ENCODE results near the gene BHLHA15.
"Not testable (repeated sequence)": the region's sequence is repeated elsewhere in the genome, so short reads cannot be mapped to it uniquely, and the experiment has no call there.

BHLHA15 gene

DNA sequence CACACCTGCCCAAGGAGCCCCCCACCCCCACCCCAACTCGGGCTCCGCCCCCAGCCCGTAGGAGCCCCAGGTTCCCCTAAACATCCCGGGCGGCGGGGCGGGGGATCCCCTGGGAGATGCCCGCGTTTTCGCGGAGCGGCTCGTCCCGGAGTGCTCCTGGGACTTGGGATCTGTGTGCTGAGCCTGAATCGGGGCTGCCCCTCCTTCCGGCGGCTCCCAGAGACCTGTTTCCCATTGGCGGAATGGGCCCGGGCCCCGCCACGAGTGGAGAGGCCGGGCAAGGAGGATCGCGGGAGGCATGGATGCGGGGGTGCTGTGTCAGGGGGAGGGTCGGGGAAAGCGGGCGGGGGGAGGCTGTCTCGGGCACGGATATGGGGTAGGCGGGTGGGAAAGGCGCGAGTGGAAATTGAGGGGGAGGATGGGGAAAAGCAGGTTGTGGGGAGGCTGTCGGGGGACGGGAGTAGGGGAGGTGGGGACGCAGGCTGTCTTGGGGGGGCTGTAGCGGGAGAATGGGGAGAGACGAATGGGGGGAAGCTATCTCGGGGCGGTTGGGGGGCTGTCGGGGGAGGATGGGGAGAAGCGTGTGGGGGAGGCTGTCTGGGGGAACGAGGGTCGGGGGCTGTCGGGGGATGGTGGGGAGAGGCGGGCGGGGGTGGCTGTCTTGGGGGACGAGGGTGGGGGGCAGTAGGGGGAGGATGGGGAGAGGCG is 572 bp upstream of the BHLHA15 start:
- no peak for DNase-seq (ENCODE audit: low spot score)

DNA sequence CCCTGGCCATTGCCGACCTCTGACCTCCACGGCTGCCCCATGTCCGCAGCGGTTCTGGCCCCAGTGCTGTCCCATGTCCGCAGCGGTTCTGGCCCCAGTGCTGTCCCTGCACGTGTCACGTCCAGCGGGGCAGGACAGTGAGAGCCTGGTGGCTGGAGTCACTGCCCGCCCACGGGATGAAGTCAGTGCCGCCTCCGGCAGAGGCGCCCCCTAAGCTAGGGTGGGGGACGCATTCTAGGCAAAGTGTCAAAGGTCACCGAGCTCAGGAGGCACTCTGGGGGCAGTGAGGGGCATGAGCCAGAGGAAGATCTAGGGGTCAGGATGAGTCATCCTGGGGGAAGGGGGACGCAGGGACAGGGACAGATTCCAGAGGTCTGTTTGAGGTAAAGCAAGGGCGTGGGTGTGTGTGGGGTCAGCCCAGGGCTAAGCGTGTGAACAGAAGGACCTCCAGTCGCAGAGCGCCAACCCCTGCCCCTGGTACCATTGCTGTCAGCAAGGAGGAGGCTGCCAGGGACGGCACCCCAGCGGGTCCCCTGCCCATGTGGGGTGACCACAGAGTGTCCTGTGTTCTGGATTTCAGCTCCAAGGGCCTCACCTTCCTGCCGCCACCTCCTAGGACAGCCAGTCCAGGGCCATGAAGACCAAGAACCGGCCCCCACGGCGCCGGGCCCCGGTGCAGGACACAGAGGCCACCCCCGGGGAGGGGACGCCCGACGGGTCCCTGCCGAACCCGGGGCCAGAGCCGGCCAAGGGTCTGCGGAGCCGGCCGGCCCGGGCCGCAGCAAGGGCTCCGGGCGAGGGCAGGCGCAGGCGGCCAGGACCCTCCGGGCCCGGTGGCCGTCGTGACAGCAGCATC is 665 bp downstream of the BHLHA15 start:
- no peak for DNase-seq (ENCODE audit: low spot score)

DNA sequence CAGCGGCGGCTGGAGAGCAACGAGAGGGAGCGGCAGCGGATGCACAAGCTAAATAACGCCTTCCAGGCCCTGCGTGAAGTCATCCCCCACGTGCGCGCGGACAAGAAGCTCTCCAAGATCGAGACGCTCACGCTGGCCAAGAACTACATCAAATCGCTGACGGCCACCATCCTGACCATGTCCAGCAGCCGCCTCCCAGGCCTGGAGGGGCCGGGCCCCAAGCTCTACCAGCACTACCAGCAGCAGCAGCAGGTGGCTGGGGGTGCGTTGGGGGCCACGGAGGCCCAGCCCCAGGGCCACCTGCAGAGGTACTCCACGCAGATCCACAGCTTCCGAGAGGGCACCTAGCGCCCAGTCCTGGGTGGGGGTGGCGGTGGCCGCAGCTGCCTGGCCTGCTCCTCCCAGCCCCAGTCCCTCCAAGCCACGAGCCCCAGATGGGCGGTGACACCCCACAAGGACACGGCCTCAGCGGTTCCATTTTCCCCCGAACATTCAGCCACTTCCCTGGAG is 1.3 kb downstream of the BHLHA15 start:
- no peak for DNase-seq (ENCODE audit: low spot score)

DNA sequence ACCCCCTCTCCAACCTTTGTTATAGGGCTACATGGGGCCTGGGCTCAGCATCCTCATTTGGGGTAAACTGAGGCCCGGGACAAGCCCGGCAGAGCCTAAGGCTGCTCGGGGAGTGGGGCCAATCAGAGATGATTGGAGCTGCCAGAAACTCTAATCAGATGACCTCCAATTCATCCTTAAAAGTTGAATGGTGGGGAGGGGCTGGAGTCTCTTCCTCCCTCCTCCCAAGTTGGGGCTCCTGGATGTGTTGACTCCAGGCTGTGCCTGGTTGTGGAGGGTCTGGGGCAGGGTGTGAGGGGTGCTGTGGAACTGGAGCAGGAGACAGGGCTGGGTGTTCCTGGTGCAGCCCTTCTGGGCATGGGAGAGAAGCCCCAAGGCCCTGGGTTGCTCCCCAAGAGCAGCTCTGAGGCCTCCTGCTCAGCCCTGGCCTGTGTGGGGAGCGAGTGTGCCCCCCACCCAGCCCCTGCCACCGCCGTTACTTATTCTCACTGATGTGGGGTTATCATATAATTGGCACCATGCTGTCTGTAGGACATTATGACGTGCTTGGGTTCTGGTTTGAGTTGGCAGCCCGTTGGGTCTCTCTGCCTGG is 2.2 kb downstream of the BHLHA15 start:
- DNase-seq (ENCODE audit: low spot score): no peak

DNA sequence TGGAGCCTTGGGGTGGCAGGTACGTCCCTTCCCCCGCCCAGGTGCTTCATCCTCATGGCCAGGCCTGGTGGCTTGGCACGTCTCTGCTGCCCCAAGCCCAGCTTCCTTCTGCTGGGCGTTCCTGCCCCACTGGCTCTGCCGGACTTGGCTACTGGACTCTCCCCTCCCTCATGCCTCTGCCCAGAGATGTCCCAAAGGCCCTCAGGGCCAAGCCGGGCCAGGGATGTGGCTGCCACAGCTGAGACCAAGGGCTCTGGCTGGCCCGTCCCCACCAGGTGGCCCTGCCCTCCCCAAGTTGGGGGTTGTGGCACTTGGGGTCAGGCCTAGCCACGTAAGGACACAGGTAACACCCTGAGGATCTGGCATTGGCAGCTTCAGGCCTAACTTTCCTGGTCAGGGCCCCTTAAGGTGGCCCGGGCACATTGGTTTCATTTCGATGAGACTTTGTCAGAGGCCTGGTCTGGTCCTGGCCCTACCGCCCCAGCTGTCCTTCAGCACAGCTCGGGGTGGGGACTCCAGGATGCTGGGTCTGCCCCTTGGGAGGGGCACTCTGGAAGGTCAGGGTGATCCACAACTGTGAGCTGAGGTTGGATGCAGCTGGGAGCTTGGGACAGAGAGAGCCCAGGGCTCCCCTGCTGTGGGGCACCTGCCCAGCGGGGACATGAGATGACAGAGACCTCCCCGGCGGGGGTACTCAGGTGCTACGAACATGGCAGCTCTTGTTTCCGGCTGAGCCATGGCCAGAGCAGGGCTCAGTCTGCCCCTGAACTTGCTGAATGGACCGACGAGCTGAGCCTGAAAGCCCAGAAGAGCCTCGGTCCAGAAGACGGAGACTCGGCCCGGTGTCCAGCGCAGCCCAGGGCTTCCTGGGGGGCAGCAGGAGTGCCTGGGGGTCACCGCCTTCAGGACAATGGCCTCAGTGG is 2.9 kb downstream of the BHLHA15 start:
- DNase-seq (ENCODE audit: low spot score): no peak

DNA sequence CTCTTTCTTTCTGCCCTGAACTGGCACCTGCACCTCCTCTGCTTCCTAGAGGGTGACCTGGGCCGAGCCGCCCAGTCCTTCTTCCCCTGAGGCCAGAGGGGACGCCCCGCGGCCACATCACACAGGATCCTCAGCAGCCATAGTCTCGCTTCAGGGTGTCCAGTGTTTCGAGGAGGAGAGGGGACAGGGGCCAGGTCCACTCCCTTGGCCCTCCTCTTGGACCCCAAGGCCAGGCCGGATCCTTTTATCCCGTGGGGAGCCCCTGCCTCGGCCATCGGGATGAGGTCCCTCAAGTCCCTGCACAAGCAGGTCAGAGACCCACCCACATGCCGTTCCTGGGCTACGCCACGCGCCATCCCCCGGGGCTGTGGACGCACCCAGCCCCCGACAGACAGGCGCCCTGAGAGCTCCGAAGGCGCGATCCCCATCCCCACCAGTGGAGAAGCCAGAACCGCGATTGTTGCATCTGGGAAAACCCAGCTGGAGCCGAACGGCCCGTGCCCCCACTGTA is 3.6 kb downstream of the BHLHA15 start:
- no peak for DNase-seq (ENCODE audit: low spot score)

DNA sequence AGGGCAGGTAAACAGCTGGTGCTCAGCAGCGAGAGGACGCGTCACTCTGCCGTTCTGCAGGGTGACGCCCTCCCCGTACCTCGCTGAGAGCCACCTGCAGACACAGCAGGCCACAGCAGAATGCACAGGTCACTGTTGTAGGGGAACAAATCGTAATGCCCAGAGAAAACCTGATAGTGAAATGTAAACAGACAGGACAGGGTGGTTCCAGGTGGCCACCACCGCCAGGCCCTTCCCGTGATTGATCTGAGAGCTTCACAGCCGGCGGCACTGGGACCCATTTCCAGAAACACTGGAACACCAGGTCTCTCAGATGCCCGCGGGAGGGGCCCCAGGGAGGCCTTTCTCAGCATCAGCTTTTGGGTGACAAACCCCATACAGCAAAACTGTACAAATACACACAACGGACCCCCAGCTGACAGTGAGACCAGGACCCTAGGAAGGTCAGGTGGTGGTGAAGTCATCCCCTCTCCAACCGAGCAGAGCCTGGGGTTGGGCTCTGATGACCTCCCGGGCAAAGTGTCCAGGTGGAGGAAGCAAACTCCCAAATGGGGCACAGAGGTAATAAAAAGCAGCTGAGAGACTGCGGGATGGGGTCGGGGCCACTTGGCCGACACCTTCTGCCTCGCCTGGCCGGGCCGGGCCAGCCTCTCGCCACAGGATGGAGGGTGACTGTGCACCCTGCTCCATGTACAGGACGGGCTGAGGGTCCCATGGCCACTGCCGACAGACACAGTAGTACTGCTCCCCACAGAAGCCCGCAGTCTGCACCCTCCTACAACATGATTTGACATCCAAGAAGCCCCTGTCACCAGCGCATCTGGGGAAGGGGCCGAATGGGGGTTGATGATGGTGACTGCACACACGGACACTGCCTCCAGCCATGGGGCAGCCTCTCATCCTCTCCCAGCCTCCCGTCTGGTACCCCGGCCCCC is 4.6 kb downstream of the BHLHA15 start:
- no peak for DNase-seq (ENCODE audit: low spot score)

DNA sequence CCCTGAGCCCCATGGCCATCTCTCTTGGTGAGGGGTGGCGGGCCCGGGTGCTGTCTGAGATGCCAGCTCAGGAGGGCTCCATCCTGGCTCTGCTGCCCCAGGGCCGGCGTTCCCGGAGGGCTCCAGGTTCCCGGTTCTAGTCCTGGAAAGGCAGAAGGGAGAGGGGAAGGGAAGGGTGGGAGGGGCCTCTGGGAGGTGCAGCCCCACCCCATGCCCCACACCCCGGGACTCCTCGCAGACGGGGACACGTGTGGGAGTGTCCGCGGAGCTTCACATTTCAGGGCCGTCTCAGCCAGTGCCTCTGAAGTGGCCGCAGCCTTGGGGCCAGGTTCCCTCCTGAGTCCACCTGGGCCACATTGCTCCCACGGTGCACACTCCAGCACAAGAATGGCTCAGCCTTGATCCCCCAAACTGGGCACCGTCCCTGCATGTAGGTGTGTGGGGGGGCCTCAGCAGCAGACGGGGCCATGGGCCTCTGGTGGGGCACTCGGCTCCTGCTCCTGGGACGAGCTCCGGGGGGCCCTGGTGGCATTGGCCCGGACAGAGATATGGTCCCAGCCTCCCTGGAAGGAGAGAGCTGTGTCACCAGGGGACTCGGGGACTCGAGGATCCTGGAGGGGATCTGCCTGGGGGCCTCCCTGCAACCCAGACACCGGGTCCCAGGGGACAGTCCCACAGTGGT is 5.8 kb downstream of the BHLHA15 start:
- no peak for DNase-seq (ENCODE audit: low spot score)

DNA sequence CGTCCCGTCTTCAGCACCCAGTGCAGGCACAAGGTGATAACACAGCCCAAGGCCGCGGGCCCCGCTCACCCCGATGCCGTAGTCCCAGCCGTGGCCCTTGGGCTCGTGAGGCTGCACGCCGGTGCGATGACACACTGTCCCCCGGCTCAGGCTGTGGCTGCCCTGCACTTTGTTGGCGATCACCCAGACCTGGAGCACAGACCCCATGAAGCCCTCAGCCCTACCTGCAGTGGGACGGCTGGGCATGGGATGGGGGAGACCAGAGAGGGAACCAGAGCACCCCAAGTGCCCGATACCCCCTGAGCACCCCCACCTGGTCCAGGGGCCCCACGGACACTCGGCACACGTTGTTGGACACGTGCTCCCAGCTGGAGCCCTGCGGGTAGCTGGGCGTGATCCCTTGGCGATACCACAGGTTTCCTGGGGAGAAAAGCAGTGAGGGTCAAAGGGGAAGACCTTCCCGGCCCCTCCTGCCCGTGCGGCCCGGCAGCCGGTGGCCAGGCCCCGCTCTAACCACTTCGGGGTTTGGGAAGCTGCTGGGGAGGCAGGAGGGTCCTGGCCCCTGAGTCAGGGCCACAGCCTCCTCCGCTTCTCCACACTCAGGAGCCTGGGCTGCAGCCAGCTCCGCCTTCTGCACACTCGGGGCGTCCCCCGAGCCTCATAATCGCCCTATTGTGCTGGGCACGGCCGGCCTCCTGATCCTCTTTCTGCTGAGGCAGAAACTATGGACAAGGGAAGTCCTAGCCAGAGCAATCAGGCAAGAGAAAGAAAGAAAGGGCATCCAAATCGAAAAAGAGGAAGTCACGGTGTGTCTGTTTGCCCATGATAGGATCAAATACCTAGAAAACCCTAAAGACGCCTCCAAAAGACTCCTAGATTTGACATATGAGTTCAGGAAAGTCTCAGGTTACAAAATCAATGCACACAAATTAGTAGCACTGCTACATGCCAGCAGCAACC is 6.7 kb downstream of the BHLHA15 start:
- DNase-seq (ENCODE audit: low spot score): no peak

DNA sequence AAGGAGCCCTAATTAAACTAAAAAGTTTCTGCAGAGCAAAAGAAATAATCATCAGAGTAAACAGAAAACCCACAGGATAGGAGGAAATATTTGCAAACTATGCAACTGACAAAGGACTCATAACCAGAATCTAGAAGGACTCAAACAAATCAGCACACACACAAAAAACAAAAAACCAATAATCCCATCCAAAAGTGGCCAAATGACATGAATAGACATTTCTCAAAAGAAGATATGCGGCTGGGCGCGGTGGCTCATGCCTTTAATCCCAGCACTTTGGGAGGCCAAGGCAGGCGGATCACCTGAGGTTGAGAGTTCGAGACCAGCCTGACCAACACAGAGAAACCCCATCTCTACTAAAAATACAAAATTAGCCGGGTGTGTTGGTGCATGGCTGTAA is 8.1 kb downstream of the BHLHA15 start:
- DNase-seq (ENCODE audit: low spot score): not testable (repeated sequence)

DNA sequence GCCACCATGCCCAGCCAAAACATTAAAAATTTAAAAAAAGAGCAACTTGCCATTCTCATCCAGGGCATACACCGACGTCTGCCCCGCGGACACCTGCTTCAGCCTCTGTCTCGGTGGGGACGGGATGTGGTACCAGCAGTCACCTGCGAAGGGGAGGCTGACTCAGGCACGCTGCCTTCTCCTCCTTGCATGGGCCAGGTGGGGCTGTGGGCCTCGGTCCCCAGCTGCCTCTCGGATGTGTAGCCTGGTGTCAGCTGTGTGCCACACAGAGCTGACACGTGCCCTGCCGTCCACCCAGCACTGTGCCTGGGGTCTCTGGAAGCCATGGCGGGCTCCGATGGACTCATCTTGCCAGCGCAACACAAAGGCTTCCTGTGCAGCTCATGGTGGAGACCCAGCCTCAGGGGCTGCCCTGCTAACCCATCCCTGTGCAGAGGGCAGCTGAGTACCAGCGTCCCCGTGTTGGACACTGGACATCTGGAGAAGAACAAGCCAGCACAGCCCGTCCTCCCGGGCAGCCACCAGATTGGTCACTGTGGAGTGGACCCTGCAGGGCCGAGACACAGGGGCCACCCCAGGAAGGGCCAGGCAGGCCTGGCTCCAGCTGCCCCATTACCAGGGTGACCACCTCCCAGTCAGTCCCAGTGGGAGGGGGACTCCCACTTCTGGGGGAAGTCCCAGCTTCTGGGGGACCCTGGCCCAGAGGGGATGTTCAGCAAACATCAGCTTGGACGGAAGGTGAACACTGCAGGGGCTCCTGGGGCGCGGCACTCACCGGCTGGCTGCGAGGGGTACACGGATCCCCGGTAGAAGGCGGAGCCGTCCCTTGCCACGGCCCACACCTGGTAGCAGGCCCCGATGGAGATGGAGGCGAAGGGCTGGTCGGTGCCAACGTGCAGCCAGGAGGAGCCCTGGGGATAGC is 10.6 kb downstream of the BHLHA15 start:
- no peak for DNase-seq (ENCODE audit: low spot score)

DNA sequence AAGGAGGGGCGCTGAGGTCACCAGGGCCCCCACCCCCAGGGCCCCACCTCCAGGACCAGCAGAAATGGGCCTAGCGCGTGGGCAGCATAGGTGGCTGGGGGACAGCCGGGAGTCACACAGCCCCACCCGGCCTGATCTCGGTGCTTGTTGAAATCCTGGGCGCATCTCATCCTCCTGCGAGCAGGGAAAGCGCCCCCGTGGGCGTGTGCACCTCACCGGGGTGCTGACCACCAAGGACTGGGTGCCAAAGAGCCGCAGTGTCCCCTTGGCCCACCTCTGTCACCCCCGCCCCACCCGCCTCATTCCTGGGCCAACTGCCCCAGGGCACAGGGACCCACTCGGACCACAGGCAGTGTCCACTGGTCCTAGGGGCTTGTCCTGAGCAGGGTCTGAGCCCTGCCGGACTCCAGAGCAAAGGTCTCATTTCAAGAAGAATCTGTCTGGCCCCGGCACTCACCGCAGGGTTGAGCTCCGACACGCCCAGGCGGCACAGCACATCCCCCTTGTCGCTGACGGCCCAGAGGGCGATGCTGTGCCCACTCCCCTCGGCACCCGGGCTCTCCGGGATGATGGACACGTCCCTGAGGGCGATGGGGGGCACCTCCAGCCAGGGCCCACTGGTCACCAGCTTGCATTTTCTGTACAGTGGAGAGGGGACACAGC is 11.4 kb downstream of the BHLHA15 start:
- no peak for DNase-seq (ENCODE audit: low spot score)

DNA sequence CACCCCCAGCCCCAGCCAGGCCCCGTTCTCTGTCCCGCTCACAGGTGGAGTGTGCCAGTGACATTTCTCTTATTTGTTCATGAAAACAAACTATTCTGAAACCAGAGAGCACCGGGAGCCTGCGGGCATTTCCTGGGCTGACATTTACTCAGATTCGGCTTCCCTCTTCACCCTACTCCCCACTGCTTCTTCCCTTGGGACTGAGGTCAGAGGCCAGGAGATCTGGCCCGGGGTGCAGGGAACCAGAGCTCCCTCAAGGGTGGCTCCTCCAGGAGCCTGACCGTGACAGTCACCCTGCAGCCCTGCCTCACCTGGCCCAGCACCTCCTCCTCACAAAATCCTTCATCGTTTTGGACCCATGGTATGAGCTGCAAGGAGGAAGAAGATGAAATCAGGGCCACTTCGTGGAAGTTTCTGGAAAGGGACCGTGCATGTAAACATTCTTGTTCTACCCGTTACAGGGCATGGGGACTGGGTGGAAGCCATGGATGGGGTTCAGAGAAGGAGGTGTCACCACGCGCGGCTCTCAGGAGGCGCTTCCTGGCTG is 12.2 kb downstream of the BHLHA15 start:
- DNase-seq (ENCODE audit: low spot score): no peak

DNA sequence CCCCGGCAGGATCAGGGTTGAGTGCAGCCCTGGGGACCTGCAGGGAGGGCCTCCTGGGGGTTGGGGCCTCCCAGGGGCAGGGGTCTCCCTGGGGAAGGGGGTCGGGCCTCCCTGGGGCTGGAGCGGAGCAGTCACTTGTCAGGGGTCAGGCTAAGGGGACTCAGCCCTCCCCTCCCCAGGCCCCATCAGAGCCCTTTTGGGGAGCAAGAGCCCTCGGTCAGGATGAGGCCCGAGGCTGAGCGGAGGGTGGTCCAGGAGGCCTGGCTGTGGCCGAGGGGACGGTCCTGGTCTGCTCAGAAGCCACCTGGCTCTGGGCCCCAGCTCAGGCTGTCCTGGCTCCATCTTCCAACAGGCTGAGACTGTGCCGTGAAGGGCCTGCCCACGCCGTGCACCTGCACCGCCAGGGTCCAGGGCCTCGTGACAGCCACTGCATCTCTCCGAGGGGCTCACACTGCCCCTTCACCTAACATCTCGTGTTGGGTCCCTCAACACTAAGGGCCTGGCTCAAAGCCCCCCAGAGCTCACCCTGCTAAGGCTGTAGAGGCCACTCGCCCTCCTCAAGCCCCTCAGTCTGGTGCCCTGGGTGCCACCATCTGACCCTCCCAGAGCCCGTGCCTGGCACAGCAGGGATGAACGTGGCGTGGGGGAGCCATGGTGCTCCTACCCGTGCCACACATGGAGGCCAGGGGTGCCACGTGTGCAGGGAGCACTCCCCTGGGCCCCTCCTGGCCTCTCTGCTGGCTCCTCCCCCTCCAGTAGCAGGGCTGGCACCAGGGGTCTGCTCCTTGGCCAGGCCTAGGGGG is 12.9 kb downstream of the BHLHA15 start:
- DNase-seq (ENCODE audit: low spot score): no peak

DNA sequence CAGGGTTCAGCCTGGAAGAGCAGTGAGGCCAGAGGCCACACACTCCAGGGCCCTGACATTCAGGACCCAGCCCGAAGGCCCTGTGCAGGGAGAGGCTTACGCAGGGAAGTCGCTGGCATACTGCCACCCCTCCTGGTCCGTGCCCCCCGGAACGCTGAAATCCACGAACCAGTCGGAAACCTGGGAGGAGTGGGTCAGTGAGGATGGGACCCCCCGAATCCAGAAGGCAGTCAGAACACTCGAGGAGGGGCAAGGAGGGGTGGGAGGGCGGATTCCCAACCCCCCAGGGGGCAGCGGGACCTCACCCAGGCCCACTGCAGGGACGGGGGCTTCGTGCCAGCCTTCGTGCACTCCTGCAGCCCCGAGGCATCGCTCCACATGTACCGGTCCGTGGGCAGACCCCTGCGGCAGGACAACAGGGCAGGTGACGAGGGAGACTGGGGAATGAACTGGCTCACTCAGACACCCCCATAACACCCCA is 13.5 kb downstream of the BHLHA15 start:
- DNase-seq (ENCODE audit: low spot score): no peak
